GM21576 (cell line): ENCODE measurements around the gene TCF25.
"Not testable (repeated sequence)": the region's sequence is repeated elsewhere in the genome, so short reads cannot be mapped to it uniquely, and the experiment has no call there.

ENCODE experiments used
- ATAC-seq: cut with Tn5 transposase; IDR thresholded peaks from one replicate; pipeline ENCODE4 v1.9.1; 2021; ENCODE audit warnings: mild to moderate bottlenecking, moderate library complexity; ENCODE audit not compliant: unreplicated experiment

Gene TCF25

GRCh38 chr16:89879123-89879522 is 5.7 kb downstream of the TCF25 start:
- ATAC-seq: not testable (repeated sequence)

GRCh38 chr16:89880477-89881367 is 7.3 kb downstream of the TCF25 start:
- ATAC-seq: no peak

GRCh38 chr16:89881368-89881730 is 8.0 kb downstream of the TCF25 start:
- ATAC-seq: no peak

DNA sequence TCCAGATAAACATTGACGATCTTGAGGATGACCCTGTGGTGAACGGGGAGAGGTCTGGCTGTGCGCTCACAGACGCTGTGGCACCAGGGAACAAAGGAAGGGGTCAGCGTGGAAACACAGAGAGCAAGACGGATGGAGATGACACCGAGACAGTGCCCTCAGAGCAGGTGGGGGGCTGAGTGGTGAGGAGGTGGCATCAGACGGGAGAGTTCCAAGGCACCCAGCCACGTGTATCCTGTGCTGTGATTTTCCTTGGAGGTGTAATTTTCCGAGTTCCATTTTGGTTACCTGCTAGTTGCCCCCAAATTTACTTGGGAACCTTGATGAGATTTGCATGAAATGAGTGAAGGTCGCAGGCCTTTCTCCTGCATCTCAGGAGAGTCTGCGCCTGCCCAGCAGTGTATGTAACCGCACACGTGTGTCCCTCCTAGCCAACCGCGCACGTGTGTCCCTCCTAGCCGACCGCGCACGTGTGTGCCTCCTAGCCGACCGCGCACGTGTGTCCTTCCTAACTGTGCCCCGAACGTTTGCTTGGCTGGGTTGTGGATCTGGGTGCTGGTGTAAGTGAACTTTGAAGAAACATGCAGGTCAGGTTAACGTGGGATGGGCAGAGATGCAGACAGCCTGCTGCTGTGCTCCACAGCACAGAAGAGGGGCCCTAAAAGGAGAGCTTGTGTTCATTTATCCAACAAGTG is 10.1 kb downstream of the TCF25 start:
- no peak for ATAC-seq

DNA sequence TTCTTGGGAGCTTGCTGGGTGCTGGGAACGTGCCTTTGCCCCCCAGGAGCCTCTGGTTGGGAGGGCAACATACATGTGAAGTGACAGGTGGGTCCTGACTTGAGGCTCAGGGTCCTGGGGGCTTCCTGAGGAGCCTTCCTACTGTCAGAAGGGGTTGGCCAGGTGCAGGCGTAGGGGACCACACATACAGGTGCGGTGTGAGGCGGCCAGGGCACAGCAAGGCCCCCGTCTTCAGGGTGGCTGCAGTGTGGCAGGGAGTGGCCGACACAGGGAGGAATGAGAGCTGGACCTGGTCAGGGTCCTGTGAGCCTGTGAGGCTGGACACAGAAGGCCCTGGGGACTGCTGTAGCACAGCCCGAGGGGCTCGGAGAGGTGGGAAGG is 10.6 kb downstream of the TCF25 start:
- no peak for ATAC-seq

- no peak for ATAC-seq
Observed at GRCh38 chr16:89887243-89887642, 13.9 kb downstream of the TCF25 start.

DNA sequence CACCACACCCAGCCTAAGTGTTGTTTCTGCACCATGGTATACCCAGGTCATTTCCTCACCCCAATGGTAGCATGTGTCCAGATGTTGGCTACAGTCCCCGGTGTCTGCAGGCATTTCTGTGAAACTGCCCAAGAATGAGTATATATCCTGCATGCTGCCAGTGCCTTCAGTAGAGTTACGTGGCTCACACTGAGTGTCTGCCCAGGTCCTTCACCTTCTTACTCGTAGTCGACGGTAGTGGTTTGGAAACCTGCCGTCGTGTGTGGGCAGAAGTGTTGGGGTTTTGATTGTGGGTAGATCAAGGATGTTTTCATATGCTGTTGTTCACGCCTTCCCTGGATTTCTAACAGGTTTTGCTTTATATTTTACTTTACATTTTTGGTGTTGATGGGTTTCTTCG is 16.8 kb downstream of the TCF25 start:
- no peak for ATAC-seq

- no peak for ATAC-seq
Observed at GRCh38 chr16:89890886-89891657, 17.7 kb downstream of the TCF25 start.

- no peak for ATAC-seq
Observed at GRCh38 chr16:89892055-89892630, 18.8 kb downstream of the TCF25 start.

DNA sequence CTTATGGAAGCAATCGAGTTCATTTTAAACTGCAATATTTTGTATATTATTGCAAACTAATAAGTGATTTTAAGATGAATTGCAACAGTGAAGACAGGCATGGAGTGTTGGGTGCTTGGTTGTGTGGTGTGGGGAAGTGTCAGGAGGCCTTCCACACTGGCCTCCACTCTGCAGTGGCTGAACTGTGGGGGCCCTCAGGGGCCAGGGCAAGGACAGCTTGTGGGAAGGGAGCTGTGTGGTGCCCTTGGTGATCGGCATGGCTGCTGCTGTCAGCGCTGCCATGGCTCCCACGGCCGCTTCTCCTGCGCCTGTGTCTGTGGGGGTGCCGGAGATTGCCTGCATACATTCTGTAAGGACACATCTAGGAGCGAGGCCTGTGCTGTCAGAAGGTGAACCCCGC is 19.2 kb downstream of the TCF25 start:
- no peak for ATAC-seq

DNA sequence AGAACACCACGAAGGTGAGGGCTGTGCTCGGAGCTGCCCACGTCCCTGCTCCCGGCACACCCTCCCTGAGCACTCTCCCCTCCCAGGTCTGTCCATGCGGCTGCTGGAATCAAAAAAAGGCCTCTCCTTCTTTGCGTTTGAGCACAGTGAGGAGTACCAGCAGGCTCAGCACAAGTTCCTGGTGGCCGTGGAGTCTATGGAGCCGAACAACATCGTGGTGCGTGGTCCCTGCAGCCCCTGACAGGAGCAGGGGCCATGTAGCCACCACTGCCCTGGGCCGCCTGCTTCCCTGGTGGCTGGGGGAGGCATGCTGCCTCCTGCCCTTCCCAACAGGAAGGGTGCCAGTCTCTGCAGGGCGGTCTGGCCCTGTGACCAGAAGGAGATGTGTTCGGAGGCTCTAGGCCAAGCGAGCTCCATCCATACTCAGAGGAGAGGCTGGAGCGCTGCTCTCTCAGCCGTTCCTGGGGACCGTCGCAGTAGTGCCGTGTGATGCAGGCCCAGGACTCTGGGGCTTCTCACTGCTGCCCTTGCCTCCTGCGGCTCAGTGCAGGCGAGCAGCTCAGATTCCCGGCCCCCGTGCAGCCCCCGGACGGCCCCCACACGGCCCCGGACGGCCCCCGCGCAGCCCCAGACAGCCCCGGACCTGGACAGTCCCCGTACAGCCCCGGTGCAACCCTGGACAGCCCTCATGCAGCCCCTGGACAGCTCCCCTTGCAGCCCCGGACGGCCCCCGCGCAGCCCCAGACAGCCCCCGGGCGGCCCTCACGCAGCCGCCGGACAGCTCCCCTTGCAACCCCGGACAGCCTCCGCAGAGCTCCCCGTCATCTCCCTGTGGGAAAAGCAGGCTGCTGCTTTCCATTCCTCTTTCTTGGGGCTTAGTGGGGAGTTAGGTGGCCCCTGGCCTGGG is 20.5 kb downstream of the TCF25 start:
- no peak for ATAC-seq

- ATAC-seq: no peak
Observed at GRCh38 chr16:89895482-89896250, 22.3 kb downstream of the TCF25 start.

GRCh38 chr16:89897204-89897603 is 23.8 kb downstream of the TCF25 start:
- ATAC-seq: no peak

- no peak for ATAC-seq
Observed at GRCh38 chr16:89898201-89898967, 25.0 kb downstream of the TCF25 start.

DNA sequence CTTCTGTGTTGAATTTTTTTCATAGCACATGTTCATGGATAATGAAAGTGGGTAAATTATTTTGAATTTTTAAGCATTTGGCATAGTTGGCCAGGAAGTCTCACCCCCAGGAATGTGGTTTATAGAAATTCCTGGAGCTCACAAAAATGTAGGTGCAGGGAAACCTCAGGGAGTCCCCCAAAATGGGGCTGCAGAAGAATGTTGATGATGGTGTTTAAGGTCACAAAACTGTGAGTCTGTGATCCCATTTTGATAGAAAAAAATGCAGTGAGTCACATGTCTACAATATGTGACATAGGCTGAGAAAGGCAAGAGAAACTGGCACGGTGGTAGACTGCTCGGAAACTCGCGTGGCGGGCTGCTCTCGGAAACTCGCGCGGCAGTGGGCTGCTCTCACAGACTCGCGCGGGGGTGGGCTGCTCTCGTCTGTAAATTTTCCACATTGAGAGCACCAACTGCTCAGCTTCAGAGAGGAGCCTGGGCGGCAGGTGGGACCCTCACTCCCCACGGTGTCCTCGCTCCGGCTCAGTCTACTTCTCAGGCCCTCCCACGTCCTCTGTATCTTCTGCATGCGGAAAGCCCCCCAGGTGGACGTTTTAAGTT is 26.6 kb downstream of the TCF25 start:
- ATAC-seq: no peak

- no peak for ATAC-seq
Observed at GRCh38 chr16:89900885-89901284, 27.5 kb downstream of the TCF25 start.

DNA sequence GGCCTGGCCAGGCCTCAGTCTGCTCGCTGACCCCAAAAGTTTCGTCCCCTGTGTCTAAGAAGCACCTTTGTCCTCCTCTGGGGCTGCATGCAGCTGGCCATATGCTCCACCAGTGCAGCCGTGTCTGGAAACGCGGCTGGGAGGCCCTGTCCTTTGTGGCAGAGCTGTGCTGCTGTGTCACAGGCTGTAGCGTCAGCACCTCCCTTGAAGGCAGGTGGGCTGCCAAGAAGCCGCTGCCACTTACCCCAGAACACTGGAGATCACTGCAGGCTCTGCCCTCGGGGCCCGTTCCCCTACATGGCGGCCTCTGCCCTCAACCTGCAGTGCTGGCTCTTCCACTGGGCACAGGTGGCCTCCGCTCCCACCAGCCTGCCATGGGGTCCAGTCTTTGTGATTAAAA is 29.6 kb downstream of the TCF25 start:
- ATAC-seq: no peak

GRCh38 chr16:89903908-89904515 is 30.6 kb downstream of the TCF25 start:
- ATAC-seq: no peak
